ENCODE data around the gene ZMAT2. TPM values are rescaled to one million over a fixed set of nuclear protein-coding genes. Genes with fewer than 3 reads are reported as not detected.

ZMAT2 gene
- total RNA-seq, 1 experiment from 2014 or later: 68.0 TPM

- intact Hi-C loops (cut with micrococcal nuclease; ENCODE audit: unreplicated experiment): no loop called here
- ChIA-PET CTCF (no interaction called here), POLR2A (ENCODE audit: low non-redundant PET) (interaction anchor here (0.6 to 1.1 kb wide), 3 partner anchors 10 to 131 kb away, joined by 3 to 6 read pairs (median 3); partner anchors contain the start of gene ZMAT2)
- no TSS peak for BruUV-seq (replicated peaks)
- Histone ChIP-seq H3K27me3 (replicated peaks; ENCODE audit: insufficient read depth, low read depth, low read length, poor library complexity) (no peaks in the 10 kb centered on the region), H3K36me3 (ENCODE audit: insufficient read depth, low read length, poor library complexity, severe bottlenecking) (peaks cover 39% of the 10 kb centered on the region), H3K27ac (ENCODE audit: low read depth, low read length, poor library complexity, severe bottlenecking) (peak overlapping the region; percentile 83), H3K9me3 (ENCODE audit: low read depth, low read length, poor library complexity, severe bottlenecking) (no peaks in the 10 kb centered on the region), H3K4me1 (ENCODE audit: insufficient read depth, low read length, poor library complexity, severe bottlenecking) (peaks cover 9% of the 10 kb centered on the region), H3K4me3 (ENCODE audit: low read depth, low read length, poor library complexity, severe bottlenecking) (peak overlapping the region; percentile 84)
- TF ChIP-seq CTCF (conservative IDR thresholded peaks at IDR 0.05; ENCODE audit: low read depth, low read length) (no peak), EZH2 (IDR thresholded peaks at IDR 0.05; ENCODE audit: borderline replicate concordance, low read depth, low read length, poor library complexity, severe bottlenecking) (no peak)
- peak; percentile 10 for DNase-seq (ENCODE audit: low spot score)
Measured at GRCh38 chr5:140690376-140690932, 9.8 kb upstream of the ZMAT2 start.

GRCh38 chr5:140690941-140691924, 9.0 kb upstream of the ZMAT2 start, which contains the start of the genes HARS1 and HARS2:
HARS1 (minus strand) TSS chr5:140691370; CDS start chr5:140691304, 66 bp downstream.
HARS2 (plus strand) TSS chr5:140691455; CDS start chr5:140691649, 194 bp downstream.
- no peak for TF ChIP-seq EZH2 (IDR thresholded peaks at IDR 0.05; ENCODE audit: borderline replicate concordance, low read depth, low read length, poor library complexity, severe bottlenecking)
- no peak for TF ChIP-seq CTCF (conservative IDR thresholded peaks at IDR 0.05; ENCODE audit: low read depth, low read length)
- no peaks in the 10 kb centered on the region for H3K27me3 ChIP-seq (replicated peaks; ENCODE audit: insufficient read depth, low read depth, low read length, poor library complexity)
- H3K36me3 ChIP-seq (ENCODE audit: insufficient read depth, low read length, poor library complexity, severe bottlenecking): peaks cover 47% of the 10 kb centered on the region
- intact Hi-C loops (cut with micrococcal nuclease; ENCODE audit: unreplicated experiment): loop anchor here (1.0 kb wide), 1 partner anchor 27 kb away; the partner anchor contains the start of gene WDR55
- ChIA-PET CTCF (interaction anchor here (0.9 kb wide), 1 partner anchor 16 kb away, joined by 4 read pairs; no protein-coding TSS in a partner anchor), POLR2A (ENCODE audit: low non-redundant PET) (interaction anchor here (0.6 to 1.1 kb wide), 3 partner anchors 9 to 130 kb away, joined by 3 to 6 read pairs (median 3); partner anchors contain the start of gene ZMAT2)
- BruUV-seq (replicated peaks): no TSS peak
- H3K4me3 ChIP-seq (ENCODE audit: low read depth, low read length, poor library complexity, severe bottlenecking): peak within 1 kb of the TSS; percentile 84
- H3K9me3 ChIP-seq (ENCODE audit: low read depth, low read length, poor library complexity, severe bottlenecking): no peaks in the 10 kb centered on the region
- H3K4me1 ChIP-seq (ENCODE audit: insufficient read depth, low read length, poor library complexity, severe bottlenecking): peaks cover 9% of the 10 kb centered on the region
- peak; percentile 95 for DNase-seq (ENCODE audit: low spot score)
- H3K27ac ChIP-seq (ENCODE audit: low read depth, low read length, poor library complexity, severe bottlenecking): peak within 1 kb of the TSS; percentile 83

- intact Hi-C loops (cut with micrococcal nuclease; ENCODE audit: unreplicated experiment): no loop called here
- ChIA-PET CTCF (no interaction called here), POLR2A (ENCODE audit: low non-redundant PET) (interaction anchor here (0.5 kb wide), 1 partner anchor 19 kb away, joined by 4 read pairs; no protein-coding TSS in a partner anchor)
- no peaks in the 10 kb centered on the region for H3K9me3 ChIP-seq (ENCODE audit: low read depth, low read length, poor library complexity, severe bottlenecking)
- peaks cover 9% of the 10 kb centered on the region for H3K4me1 ChIP-seq (ENCODE audit: insufficient read depth, low read length, poor library complexity, severe bottlenecking)
- BruUV-seq (replicated peaks): no TSS peak
- H3K36me3 ChIP-seq (ENCODE audit: insufficient read depth, low read length, poor library complexity, severe bottlenecking): peaks cover 61% of the 10 kb centered on the region
- H3K4me3 ChIP-seq (ENCODE audit: low read depth, low read length, poor library complexity, severe bottlenecking): no peak overlapping the region
- no peak for TF ChIP-seq CTCF (conservative IDR thresholded peaks at IDR 0.05; ENCODE audit: low read depth, low read length)
- no peak for TF ChIP-seq EZH2 (IDR thresholded peaks at IDR 0.05; ENCODE audit: borderline replicate concordance, low read depth, low read length, poor library complexity, severe bottlenecking)
- peak; percentile 26 for DNase-seq (ENCODE audit: low spot score)
- no peak overlapping the region for H3K27ac ChIP-seq (ENCODE audit: low read depth, low read length, poor library complexity, severe bottlenecking)
- no peaks in the 10 kb centered on the region for H3K27me3 ChIP-seq (replicated peaks; ENCODE audit: insufficient read depth, low read depth, low read length, poor library complexity)
Measured at GRCh38 chr5:140694276-140694675, 6.0 kb upstream of the ZMAT2 start.

Data from A673 (cell line).